KOPT-K1 (cell line): ENCODE results near the gene ADAMTS15.

ENCODE experiments used
- H3K27ac ChIP-seq: fragments of 200-600 bp; sonication (generic); 2 replicates; pipeline ENCODE4 v1.5.1; 2016; ENCODE audit warnings: antibody characterized with exemption, mild to moderate bottlenecking, low read depth, low read length; ENCODE audit not compliant: poor library complexity, severe bottlenecking
- H3K36me3 ChIP-seq: fragments of 200-600 bp; sonication (generic); 2 replicates; pipeline ENCODE4 v1.5.1; 2017; ENCODE audit warnings: antibody characterized with exemption, mild to moderate bottlenecking, low read length, moderate library complexity; ENCODE audit not compliant: insufficient read depth
- H3K9me3 ChIP-seq: fragments of 200-600 bp; sonication (generic); 2 replicates; pipeline ENCODE4 v1.5.1; 2017; ENCODE audit warnings: antibody characterized with exemption, low read length, mild to moderate bottlenecking; ENCODE audit not compliant: insufficient read depth, poor library complexity, severe bottlenecking

The ADAMTS15 gene

DNA sequence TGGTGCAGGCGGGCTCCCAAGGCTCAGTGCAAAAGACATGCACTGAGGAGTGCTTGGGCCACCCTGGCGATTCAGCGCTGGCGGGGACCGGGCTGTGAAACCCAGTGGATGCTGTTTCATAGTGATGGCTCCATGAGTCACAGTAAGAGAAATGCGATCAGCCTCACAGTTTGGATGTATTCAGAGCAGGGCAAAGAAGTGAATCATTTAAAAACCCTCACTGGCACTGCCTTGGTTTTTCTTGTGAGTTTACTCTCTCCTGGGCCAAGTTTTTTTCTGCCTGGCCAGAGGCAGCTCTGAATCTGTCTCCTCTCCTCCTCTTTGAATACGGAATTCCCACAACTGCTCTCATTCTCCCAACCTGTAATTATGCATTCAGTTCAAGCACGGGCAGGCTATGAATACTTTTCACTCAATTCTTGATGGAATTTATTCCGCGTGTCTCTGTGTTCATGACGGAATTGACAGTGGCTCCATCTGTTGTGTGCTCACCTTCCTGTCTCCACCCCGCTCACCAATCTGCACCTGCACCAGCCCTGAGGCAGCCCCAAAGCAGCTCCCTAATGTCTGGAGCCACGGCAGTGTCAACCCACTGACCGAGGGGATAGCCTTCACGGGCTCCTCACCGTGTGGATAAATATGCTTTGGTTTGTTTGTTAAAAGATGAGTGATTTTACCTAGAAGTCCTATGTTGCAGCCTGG lies 34.9 kb upstream of the ADAMTS15 start:
- Histone ChIP-seq H3K36me3 (no peaks in the 10 kb centered on the region), H3K27ac (no peak overlapping the region), H3K9me3 (no peaks in the 10 kb centered on the region)

GRCh38 chr11:130414107-130415080 lies 34.1 kb upstream of the ADAMTS15 start:
- Histone ChIP-seq H3K36me3 (no peaks in the 10 kb centered on the region), H3K27ac (no peak overlapping the region), H3K9me3 (no peaks in the 10 kb centered on the region)

DNA sequence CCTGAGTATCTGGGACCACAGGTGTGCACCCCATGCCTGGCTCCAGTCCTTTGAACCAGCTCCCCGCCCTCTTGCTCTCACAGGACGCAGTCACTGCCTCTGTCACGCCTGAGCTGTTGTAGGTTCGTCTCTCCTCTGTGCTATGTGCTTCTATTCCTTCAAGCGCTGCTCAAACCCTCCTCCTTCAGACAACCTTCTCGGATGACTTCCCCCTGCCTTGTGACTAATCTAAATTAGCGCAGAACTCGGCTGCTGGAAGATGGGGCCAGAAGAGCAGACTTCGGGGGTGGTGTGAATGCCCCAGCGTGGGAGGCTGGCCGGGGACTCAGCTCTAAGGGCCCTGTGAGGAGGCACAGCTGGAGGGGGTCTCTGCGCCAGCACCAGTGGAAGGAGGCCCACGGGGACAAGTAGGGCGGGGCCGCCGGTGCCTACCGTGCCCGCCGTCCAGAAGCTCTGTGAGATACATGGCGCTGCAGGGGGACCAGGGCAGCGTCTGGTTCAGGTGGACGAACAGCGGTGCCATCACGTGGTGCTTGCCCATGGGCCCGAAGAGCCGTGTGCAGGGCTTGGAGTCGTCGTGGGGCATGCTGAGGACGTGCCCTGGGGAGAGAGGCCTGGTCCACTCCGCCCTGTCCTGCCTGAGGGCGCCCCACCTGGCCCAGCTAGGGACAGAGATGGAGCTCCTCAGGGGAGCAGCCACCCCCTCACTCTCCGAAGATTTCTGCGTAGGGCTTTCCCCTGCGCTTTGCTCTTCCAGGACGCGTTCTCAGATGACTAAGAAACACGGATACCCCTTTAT lies 32.5 kb upstream of the ADAMTS15 start:
- H3K27ac ChIP-seq: no peak overlapping the region
- H3K9me3 ChIP-seq: no peaks in the 10 kb centered on the region
- H3K36me3 ChIP-seq: no peaks in the 10 kb centered on the region

DNA sequence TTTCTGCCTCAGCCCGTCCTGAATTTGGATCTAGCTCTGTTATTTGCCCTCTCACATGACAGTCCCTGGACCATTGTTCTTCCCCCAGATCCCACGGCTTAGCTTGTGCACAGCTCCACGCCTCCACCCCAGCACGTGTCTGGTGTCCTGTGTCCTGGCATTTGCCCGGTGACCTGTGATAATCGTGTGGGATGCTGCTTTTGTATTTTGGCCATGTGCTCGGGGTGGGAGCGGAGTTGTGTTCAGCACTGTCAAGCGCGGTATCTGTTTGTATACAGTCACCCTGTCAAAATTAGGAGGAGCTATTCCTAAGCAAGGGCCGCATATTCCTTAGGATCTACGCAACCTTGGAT lies 31.9 kb upstream of the ADAMTS15 start:
- no peak overlapping the region for H3K27ac ChIP-seq
- H3K9me3 ChIP-seq: no peaks in the 10 kb centered on the region

GRCh38 chr11:130416906-130417305 lies 31.5 kb upstream of the ADAMTS15 start:
- H3K36me3 ChIP-seq: no peaks in the 10 kb centered on the region
- no peak overlapping the region for H3K27ac ChIP-seq
- H3K9me3 ChIP-seq: no peaks in the 10 kb centered on the region

More for the DNA sequence above, 31.9 kb upstream of the ADAMTS15 start:
- H3K36me3 ChIP-seq: no peaks in the 10 kb centered on the region

DNA sequence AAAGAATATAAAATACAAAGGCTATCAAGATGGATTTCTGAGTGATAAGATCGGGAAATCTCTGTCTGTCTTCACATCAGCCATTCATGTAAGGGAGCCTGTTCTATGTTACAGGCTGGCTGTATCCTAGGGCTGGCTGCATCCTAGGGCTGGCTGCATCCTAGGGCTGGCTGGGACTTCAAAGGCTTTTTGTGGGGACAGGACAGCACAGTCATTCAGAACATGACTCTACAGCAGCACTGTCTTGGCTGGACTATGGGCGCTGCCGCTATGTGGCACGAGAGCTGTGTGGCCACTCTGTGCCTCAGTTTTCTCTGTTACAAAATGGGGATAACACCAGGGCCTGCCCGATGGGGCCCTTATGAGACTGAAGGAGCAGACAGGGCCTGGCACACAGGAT lies 30.2 kb upstream of the ADAMTS15 start:
- no peaks in the 10 kb centered on the region for H3K9me3 ChIP-seq
- no peaks in the 10 kb centered on the region for H3K36me3 ChIP-seq
- no peak overlapping the region for H3K27ac ChIP-seq

- Histone ChIP-seq H3K36me3 (no peaks in the 10 kb centered on the region), H3K9me3 (no peaks in the 10 kb centered on the region), H3K27ac (no peak overlapping the region)
Measured at GRCh38 chr11:130418756-130419155, 29.7 kb upstream of the ADAMTS15 start.

- no peaks in the 10 kb centered on the region for H3K36me3 ChIP-seq
- no peaks in the 10 kb centered on the region for H3K9me3 ChIP-seq
Measured at GRCh38 chr11:130420478-130421198, 27.8 kb upstream of the ADAMTS15 start.

GRCh38 chr11:130421199-130421585 lies 27.3 kb upstream of the ADAMTS15 start:
- H3K36me3 ChIP-seq: no peaks in the 10 kb centered on the region
- no peak overlapping the region for H3K27ac ChIP-seq
- no peaks in the 10 kb centered on the region for H3K9me3 ChIP-seq

More at GRCh38 chr11:130420478-130421198, 27.8 kb upstream of the ADAMTS15 start:
- H3K27ac ChIP-seq: no peak overlapping the region

DNA sequence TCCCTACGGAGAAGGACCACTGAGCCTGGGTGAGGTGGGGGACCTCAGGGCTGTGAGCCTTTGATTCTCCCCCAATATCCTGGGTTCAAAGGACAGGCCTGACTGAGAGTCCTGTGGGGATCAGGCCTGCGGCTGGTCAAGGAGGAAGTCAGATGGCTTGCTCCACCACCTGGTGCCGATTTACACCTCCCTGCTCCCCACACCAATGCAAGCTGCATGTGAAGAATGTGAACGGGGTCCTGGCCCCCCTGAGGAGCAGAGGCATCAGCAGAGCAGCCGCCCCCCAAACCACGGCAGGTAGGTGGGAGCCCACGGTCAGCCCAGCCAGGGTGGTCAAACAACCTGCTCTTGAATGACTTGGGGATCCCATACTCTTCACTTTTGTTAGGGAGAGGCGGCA lies 26.7 kb upstream of the ADAMTS15 start:
- Histone ChIP-seq H3K27ac (no peak overlapping the region), H3K9me3 (no peaks in the 10 kb centered on the region), H3K36me3 (no peaks in the 10 kb centered on the region)

DNA sequence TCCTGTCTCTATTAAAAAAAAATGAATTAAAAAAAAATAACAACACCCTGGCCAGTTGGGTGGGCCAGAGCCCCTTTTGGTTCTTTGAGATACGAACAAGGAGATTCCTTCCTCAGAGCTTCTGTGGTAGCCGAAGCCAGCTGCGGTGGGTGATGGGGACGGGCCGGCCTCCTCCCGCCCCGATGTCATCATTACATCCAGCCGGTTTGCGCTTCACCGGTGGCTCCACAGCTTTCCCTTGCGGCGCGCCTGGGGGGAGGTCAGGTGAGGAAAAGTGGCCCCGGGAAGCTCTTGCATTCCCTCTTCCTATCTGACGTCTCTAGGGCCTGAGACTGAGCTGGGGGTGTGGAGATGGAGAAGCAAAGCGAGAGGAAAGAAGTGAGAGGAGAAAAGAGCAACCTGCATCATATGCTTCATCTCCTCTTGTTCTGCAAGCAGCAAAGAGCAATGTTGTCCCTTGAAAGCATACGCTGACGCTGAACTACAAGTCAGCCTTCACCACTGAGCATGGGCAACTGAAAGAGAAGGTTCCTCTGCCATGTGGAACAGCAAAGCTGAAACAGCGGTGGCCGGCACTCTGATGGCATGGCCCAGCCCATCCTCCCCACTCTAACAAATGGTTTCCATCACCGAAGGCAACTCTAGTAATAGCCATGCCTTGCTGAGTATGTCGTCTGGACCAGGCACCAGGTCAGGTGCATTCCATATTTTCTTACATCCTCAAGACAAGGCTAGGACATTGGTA lies 26.0 kb upstream of the ADAMTS15 start:
- H3K9me3 ChIP-seq: no peaks in the 10 kb centered on the region
- no peak overlapping the region for H3K27ac ChIP-seq
- H3K36me3 ChIP-seq: no peaks in the 10 kb centered on the region

- Histone ChIP-seq H3K9me3 (no peaks in the 10 kb centered on the region), H3K36me3 (no peaks in the 10 kb centered on the region)
Measured at GRCh38 chr11:130423541-130424142, 24.8 kb upstream of the ADAMTS15 start.

GRCh38 chr11:130424613-130425140 lies 23.8 kb upstream of the ADAMTS15 start:
- Histone ChIP-seq H3K36me3 (no peaks in the 10 kb centered on the region), H3K9me3 (no peaks in the 10 kb centered on the region), H3K27ac (no peak overlapping the region)

More at GRCh38 chr11:130423541-130424142, 24.8 kb upstream of the ADAMTS15 start:
- no peak overlapping the region for H3K27ac ChIP-seq
